GM12892 (cell line): ENCODE results near the gene PLEKHM3.
"Not testable (repeated sequence)": the region's sequence is repeated elsewhere in the genome, so short reads cannot be mapped to it uniquely, and the experiment has no call there.

Source experiments
- POLR2A ChIP-seq: IDR thresholded peaks from 2 replicates; pipeline ENCODE4 v1.6.1; 2011; ENCODE audit warnings: low read depth, low read length, control low read depth
- POLR2AphosphoS5 ChIP-seq: IDR thresholded peaks from 2 replicates; pipeline ENCODE4 v1.6.1; 2011; ENCODE audit warnings: low read depth, low read length, control low read depth

DNA sequence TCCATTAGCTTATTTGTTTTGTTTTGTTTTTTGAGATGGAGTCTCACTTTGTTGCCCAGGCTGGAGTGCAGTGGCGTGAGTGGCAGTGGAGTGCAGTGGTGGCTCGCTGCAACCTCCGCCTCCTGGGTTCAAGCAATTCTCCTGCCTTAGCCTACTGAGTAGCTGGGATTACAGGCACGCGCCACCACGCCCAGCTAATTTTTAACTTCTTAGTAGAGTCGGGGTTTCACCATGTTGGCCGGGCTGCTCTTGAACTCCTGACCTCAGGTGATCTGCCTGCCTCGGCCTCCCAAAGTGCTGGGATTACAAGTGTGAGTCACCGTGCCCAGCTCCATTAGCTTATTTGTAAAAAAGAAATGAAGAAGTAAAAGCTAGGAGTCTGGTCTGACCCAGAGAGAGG lies 213.7 kb downstream of the PLEKHM3 start:
- not testable (repeated sequence) for TF ChIP-seq POLR2AphosphoS5, POLR2A
